K562 (cell line): ENCODE measurements around the gene SAMD11. TPM values are rescaled to one million over a fixed set of nuclear protein-coding genes. Genes with fewer than 3 reads are reported as not detected.

Source experiments
- MAZ ChIP-seq, 2 experiments: fragments of 450-650 bp in 1 of 2; sonication (generic) in 1 of 2; formaldehyde crosslinking; IDR thresholded peaks in 1 of 2; conservative IDR thresholded peaks in 1 of 2; 2 replicates each; pipeline versions ENCODE4 v1.4.0 to v1.5.0; 2020; ENCODE audit warnings: mild to moderate bottlenecking in 1 of 2, missing genetic modification reagents in 1 of 2
- MGA ChIP-seq: fragments of 450-650 bp; IDR thresholded peaks from 2 replicates; pipeline ENCODE4 v1.6.1; 2016; ENCODE audit warnings: mild to moderate bottlenecking, moderate library complexity
- RERE ChIP-seq: sonication (generic); formaldehyde crosslinking; IDR thresholded peaks from 2 replicates; pipeline ENCODE4 v1.8.0; 2023; ENCODE audit warnings: missing genetic modification reagents, mild to moderate bottlenecking, borderline replicate concordance
- TFAP4 ChIP-seq: sonication (generic); formaldehyde crosslinking; IDR thresholded peaks from 2 replicates; pipeline ENCODE4 v1.8.0; 2022; ENCODE audit warnings: missing genetic modification reagents, mild to moderate bottlenecking, moderate library complexity, borderline replicate concordance
- ZBTB34 ChIP-seq: fragments of 250-450 bp; sonication (Bioruptor Pico); IDR thresholded peaks from 2 replicates; pipeline ENCODE4 v1.8.0; 2021; ENCODE audit warnings: mild to moderate bottlenecking, moderate library complexity
- polyA plus RNA-seq, 8 experiments: library from polyadenylated mRNA; depleted of rRNA in 4 of 8; stranded (reverse) in 5 of 8; unstranded in 3 of 8; fragments of >200 nt; fragmentation: Nextera tagmentation in 2 of 8; fragmentation: Illumina TruSeq in 1 of 8; extraction: Ambion mirVana in 2 of 8; extraction: Trizol in 1 of 8; gene quantifications; 2 replicates each; pipeline versions ENCODE4 v1.2.1 to v1.2.3, GENCODE V29; 2011 to 2014; ENCODE audit warnings: inconsistent platforms in 1 of 8, missing spikeins in 1 of 8
- total RNA-seq, 7 experiments: library from RNA; depleted of rRNA in 6 of 7; stranded (reverse); fragments of >200 nt in 6 of 7; fragmentation: Illumina TruSeq in 2 of 7; extraction: Trizol in 2 of 7; gene quantifications; 2 replicates each; pipeline versions ENCODE4 v1.2.1 to v1.2.3, GENCODE V29; 2011 to 2021; ENCODE audit warnings: low replicate concordance in 1 of 7

Gene SAMD11
- total and polyA plus RNA-seq, 9 of the 15 experiments (the other 6 are each of a cell fraction or from before 2014, with no cell fraction given) = 0.07 to 0.82 (median 0.11) TPM; not detected in 2

- TF ChIP-seq MGA (no peak), TFAP4 (CRISPR knock-in tag) (peak; percentile 25; the same call in 1 of the 2 replicates), MAZ (CRISPR knock-in tag; conservative IDR thresholded peaks at IDR 0.05 in 1 of 2, IDR thresholded peaks at IDR 0.05 in 1 of 2) (peak in 1 of 2 experiments; percentile 71; a peak in 3 of 4 replicates), ZBTB34 (CRISPR knock-in tag) (no peak), RERE (no peak)
These were observed 18.1 kb downstream of the SAMD11 start (continued) for GRCh38 chr1:941588-942383.
